ENCODE data around the gene MEF2B.

MEF2B gene

DNA sequence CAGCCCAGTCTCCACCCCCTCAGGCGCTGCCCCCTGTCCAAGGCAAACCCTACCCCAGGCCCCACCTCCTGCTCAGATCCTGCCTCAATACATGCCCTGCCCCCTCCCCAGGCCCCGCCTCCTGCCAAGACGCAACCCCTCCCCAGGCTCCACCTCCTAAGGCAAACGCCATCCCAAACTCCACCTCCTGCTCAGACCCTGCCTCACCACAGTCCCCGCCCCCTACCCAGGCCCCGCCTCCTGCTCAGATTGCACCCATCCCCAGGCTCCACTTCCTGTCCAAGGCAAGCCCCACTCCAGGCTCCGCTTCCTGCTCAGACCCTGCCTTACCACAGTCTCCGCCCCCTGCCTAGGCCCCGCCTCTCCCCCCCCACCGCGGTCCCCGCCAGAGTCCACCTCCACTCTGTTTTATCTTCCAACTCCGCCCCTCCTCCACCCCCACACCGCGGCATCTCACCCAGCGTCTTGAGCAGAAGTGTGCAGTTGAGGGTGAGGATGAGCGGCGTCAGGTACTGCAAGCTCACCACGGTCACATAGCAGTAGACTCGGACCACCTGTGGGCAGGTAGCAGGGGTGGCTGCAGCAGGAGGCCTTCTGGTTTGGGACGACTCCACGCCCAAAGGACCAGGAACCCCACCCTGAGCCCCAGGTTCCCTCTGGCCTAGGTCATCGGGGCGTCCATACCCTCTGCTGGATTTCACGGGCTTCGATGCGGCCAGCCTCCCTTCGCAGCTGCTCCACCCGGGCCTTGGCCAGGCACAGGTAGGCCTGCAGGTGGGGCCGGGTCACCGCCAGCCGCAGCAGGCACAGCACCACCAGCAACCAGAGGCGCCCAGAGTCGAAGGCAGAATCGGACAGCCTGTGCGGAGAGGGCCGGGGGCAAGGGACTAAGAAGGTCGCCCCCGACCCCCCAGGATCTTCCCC, 49.5 kb downstream of the MEF2B start:
- TF ChIP-seq, protein P1, sequence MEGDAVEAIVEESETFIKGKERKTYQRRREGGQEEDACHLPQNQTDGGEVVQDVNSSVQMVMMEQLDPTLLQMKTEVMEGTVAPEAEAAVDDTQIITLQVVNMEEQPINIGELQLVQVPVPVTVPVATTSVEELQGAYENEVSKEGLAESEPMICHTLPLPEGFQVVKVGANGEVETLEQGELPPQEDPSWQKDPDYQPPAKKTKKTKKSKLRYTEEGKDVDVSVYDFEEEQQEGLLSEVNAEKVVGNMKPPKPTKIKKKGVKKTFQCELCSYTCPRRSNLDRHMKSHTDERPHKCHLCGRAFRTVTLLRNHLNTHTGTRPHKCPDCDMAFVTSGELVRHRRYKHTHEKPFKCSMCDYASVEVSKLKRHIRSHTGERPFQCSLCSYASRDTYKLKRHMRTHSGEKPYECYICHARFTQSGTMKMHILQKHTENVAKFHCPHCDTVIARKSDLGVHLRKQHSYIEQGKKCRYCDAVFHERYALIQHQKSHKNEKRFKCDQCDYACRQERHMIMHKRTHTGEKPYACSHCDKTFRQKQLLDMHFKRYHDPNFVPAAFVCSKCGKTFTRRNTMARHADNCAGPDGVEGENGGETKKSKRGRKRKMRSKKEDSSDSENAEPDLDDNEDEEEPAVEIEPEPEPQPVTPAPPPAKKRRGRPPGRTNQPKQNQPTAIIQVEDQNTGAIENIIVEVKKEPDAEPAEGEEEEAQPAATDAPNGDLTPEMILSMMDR (IDR thresholded peaks at IDR 0.05; ENCODE audit: low read depth, low read length, missing control alignments), result no peak
- DNase-seq (ENCODE audit: low read depth), result no peak
- no peak overlapping the region for H3K4me3 ChIP-seq (ENCODE audit: low read depth, low read length)
- in situ Hi-C loops (cut with HindIII; ENCODE audit: low sequenced_read_pairs), result no loop called here

DNA sequence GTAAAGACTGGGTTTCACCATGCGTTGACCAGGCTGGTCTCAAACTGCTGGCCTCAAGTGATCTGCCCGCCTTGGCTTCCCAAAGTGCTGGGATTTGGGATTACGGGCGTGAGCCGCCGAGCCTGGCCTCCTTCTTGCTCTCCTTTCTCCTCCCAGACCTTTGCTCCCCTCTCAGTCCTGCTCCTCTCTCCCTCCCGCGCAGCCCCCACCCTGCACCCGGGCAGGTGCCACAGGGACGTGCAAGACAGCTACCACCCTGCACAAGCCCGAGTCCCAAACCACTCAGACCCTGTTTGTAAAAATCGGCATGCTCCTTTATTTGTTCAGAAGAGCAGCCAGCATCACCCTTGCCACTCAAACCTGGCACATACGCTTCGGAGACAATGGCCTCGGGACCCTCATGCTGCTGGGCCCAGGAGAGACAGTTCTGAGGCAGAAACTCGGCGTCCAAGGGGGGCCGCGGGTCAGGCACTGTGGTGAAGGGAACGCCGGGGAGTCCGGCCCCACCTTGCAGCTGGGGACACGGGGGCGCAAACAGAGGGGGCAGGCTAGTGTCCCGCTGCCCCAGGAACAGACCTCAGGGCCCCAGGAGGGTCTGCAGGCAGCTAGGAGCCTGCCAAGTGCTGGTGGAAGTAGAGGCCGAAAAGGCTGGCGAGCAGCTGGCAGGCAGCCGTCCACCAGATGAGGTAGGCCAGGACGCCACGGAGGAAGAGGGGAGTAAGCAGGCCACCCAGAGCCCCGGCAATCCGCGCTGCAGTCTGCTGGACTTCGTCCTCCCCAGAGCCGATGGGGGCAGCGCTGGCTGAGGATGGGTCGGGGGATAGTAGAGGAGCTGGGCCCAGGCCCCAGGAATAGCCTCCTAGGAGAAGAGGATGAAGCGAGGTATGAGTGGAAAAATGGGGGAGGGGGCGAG, 50.5 kb downstream of the MEF2B start:
- no peak overlapping the region for H3K4me3 ChIP-seq (ENCODE audit: low read depth, low read length)
- no peak for DNase-seq (ENCODE audit: low read depth)
- in situ Hi-C loops (cut with HindIII; ENCODE audit: low sequenced_read_pairs), result no loop called here
- TF ChIP-seq, protein P1 (IDR thresholded peaks at IDR 0.05; ENCODE audit: low read depth, low read length, missing control alignments), result no peak

DNA sequence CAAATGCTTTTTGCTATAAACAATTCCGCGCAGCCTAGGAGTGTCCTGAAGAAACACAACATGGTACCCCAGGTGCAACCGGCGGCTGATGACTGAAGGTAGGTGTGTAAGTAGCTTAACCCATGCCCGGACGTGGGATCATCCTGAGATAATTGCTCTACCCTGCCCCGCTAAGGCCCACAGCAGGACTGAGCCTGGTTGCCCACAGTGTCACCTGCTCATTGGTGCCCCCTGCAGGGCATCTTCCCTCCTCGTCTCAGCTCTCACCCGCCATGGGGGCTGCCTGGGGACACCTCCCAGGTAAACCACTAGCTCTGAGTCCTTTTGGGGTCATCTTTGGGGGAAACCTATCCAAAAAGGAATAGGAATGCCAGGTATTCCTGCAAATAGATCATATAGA, 54.1 kb downstream of the MEF2B start:
- TF ChIP-seq, protein P1 (IDR thresholded peaks at IDR 0.05; ENCODE audit: low read depth, low read length, missing control alignments), result peak; percentile 51
- no peak overlapping the region for H3K4me3 ChIP-seq (ENCODE audit: low read depth, low read length)
- no peak for DNase-seq (ENCODE audit: low read depth)
- in situ Hi-C loops (cut with HindIII; ENCODE audit: low sequenced_read_pairs), result no loop called here

DNA sequence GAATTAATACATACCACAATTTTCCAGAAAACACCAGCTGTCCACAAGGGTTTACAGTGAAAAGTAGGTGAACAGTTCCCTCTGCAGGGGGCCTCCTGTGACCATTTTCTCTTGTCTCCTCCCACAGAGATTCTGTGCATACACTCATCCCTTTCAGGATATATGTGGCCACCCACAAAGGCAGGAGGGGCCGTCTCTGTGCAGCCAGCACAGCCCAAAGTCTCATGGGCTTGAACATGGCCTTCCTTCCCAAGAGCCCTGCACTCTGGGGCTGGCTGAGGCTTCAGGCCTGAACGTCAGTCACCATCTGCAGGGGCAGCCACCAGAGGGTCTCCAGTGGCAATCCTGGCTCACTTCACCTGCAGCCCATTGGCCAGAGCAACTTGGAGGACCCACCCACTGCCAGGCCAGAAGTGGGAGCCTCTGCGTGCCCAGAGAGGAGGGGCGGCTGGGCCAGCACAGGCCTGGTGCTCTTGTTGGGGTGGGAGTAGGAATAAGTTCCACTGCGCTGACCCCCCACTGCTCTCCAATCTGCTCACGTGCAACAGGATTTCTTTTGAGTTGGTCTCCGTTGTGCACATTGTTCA, 56.9 kb downstream of the MEF2B start:
- no peak for DNase-seq (ENCODE audit: low read depth)
- in situ Hi-C loops (cut with HindIII; ENCODE audit: low sequenced_read_pairs), result no loop called here
- TF ChIP-seq, protein P1 (IDR thresholded peaks at IDR 0.05; ENCODE audit: low read depth, low read length, missing control alignments), result no peak
- H3K4me3 ChIP-seq (ENCODE audit: low read depth, low read length), result no peak overlapping the region

DNA sequence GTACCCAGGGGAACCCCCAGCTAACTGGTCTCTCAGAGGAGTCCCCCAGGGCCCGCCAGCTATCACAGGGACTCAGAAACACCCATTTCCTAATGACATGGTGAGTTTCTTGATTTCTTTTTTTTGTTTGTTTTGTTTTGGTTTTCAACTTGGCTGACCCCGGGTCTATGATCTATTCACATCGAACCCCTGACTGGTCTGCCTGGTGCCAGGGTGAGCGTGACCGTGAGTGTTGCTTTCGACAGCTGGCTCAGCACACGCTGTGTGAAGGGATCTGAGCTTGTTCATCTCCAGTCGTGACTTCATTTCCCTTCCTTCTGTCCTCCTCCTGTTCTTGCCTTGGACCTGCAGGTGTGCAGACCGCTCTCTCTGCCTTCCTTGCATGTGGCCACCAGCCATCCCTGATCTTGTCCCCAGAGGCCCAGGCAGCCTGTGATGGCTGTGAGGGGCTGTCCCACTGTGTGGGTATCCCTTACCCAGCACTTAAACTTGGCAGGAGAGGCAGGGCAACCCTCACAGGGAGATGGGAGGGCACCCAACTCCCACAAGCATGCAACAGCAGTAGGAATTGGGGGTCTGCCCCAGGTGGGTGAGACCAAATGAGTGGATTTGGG, 58.0 kb downstream of the MEF2B start:
- in situ Hi-C loops (cut with HindIII; ENCODE audit: low sequenced_read_pairs), result no loop called here
- DNase-seq (ENCODE audit: low read depth), result no peak

More for the DNA sequence above, 58.0 kb downstream of the MEF2B start:
- TF ChIP-seq, protein P1 (IDR thresholded peaks at IDR 0.05; ENCODE audit: low read depth, low read length, missing control alignments), result no peak
- no peak overlapping the region for H3K4me3 ChIP-seq (ENCODE audit: low read depth, low read length)
